ENCODE measurements around the gene CDCA5.

DNA sequence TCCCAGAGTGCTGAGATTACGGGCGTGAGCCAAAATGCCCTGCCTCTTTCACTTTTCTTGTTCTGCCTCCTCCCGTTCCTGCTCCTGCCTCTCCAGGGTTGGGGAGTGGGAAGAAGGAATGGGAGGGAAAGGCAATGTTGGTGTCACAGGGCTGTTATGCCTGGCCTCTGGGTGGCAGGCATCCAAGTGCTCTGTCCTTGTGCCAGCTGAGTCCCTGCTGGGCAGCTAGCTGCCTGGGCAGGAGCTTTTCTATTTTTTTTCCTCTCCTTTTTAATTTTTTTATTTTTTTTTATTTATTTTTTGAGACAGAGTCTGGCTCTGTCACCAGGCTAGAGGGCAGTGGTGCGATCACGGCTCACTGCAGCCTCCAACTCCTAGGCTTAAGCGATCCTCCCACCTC is 46.9 kb downstream of the CDCA5 start:
- TF ChIP-seq, protein P1, sequence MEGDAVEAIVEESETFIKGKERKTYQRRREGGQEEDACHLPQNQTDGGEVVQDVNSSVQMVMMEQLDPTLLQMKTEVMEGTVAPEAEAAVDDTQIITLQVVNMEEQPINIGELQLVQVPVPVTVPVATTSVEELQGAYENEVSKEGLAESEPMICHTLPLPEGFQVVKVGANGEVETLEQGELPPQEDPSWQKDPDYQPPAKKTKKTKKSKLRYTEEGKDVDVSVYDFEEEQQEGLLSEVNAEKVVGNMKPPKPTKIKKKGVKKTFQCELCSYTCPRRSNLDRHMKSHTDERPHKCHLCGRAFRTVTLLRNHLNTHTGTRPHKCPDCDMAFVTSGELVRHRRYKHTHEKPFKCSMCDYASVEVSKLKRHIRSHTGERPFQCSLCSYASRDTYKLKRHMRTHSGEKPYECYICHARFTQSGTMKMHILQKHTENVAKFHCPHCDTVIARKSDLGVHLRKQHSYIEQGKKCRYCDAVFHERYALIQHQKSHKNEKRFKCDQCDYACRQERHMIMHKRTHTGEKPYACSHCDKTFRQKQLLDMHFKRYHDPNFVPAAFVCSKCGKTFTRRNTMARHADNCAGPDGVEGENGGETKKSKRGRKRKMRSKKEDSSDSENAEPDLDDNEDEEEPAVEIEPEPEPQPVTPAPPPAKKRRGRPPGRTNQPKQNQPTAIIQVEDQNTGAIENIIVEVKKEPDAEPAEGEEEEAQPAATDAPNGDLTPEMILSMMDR (conservative IDR thresholded peaks at IDR 0.05 in 1 of 2, IDR thresholded peaks at IDR 0.05 in 1 of 2; ENCODE audit: low read depth in 1 of 2, low read length in 2 of 2), result no peak
- TF ChIP-seq EZH2 (IDR thresholded peaks at IDR 0.05; ENCODE audit: low read length, missing control alignments), result no peak

Data from fibroblast of lung (primary cell).